HG03139 (cell line): ENCODE measurements around the gene CARD19.

Experiments used
- ATAC-seq: cut with Tn5 transposase; IDR thresholded peaks from one replicate; pipeline ENCODE4 v1.9.1; 2021; ENCODE audit not compliant: unreplicated experiment

Gene CARD19

GRCh38 chr9:93061791-93062763 lies 33.9 kb upstream of the CARD19 start:
- no peak for ATAC-seq

DNA sequence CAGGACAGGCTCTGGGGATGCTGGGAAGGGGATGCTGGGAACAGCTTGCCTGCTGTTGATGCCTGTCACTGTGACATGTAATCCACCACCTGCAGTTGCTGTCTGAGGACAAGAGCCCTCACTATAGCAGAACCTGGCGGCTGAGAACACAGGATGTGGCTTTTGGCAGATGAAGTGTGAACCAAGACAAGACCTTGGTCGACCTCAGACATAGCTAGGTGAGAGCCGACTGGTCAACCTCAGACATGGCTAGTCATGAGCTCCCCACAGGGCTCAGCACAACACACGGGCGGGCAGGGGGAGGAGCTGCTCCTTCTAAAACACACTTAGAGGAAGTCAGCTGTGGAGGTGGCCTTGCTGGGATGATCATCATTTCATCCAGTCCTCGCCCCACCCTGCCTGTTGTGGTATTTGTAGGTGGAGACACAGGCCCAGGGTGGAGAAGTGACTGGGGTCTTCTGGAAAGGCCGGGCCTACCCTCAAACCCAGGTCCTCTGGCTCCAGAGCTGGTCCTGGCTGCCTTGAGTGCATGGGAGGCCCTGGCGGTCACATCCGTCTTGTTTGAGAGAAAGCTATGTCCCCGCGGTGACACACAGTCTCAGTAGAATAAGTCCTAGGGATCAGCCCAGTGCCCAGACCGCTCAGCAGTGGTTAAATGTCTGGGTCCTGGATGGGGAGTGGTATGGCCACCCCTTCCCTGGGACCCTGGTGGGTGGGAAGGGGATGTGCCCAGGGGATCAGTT lies 31.5 kb upstream of the CARD19 start:
- peak; percentile 87 for ATAC-seq

- ATAC-seq = no peak
These were observed 30.8 kb upstream of the CARD19 start for GRCh38 chr9:93065135-93065720.

DNA sequence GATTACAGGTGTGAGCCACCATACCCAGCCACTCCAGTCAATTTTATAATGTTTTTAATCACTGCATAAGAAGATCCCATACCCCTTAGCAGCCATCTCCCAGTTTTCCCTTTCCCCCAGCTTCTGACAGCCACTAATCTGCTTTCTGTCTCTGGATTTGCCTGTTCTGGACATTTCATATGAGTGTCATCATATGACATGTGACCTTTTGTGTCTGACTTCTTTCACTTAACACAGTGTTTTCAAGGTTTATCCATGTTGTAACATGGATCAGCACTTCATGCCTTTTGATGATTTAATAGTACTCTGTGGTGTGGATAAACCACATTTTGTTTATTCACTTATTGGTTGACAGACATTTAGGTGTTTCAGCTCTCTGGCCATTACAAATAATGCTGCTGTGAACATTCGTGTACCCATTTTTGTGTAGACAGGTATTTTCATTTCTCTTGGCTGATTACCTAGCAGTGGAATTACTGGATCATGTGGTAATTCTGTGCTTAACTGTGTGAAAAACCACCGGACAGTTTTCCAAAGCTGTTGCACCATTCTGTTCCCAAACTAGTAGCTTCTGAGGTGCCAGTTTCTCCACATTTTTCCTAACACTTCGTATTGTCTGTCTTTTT lies 28.9 kb upstream of the CARD19 start:
- ATAC-seq = no peak

DNA sequence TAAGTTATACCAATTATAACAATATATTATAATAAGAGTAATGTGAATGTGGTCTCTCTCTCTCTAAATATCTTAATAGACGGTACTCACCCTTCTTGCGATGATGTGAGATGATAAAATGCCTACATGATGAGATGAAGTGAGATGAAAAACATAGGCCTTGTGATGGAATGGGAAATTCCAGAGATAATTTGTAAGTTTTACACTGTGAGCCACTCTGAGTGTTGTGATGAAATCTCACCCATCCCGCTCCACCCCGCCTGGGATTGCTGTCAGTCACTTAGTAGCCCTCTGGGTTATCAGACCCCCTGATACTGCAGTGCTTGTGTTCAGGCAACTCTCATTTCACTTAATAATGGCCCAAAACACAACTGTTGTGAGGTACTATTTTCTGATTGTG lies 27.1 kb upstream of the CARD19 start:
- ATAC-seq = no peak

DNA sequence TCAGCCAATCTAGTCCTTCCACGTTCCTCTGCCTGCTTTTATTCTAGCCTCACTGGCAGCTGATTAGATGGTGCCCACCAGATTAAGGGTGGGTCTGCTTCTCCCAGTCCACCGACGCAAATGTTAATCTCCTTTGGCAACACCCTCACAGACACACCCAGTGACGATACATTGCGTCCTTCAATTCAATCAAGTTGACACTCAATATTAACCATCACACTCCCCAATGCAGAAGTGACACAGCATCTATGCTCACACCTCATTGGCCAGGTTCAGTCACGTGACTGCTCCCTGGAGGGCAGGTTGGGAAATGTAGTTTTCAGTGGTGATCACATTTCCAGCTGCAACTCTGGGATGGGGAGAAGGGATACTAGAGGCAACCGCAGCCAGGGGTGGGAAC lies 24.6 kb upstream of the CARD19 start:
- ATAC-seq = no peak

DNA sequence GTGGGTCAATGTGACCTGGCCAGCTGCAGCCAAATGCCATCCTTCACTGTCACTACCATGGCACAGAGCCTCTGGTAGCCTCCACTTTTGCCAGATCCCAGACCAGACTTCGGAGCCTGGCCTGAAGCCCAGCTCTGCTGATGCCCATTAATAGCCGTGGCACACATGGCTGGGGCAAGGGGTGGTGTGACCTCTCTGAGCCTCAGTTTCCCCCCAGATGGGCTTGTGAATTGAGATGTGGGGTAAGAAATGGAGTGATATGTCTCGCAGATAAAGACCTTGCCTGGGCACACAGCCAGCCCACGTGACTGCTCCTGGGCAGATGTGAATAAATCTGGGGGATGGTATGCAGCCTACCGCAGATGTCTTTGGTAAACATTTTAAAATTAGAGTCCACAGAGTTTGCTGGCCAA lies 23.6 kb upstream of the CARD19 start:
- ATAC-seq = no peak

- ATAC-seq = no peak
These were observed 19.8 kb upstream of the CARD19 start for GRCh38 chr9:93076101-93076791.

DNA sequence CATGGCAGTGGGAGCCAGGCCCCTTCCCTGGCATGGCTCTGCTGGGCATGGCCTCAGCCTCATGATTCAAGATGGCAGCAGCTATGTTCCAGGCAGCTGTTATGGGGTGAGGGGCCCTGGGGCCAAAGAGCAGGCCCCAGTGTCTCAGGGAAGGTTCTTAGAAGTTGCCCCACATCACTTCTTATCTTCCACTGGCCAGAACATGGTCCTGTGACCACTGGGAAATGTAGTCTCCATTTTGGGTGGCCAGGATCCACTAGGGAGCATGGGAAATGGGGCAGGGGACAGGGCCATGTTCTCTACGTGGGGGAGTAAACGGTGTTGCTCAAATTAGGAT lies 19.3 kb upstream of the CARD19 start:
- ATAC-seq = no peak

- no peak for ATAC-seq
These were observed 18.6 kb upstream of the CARD19 start for GRCh38 chr9:93077367-93077766.

DNA sequence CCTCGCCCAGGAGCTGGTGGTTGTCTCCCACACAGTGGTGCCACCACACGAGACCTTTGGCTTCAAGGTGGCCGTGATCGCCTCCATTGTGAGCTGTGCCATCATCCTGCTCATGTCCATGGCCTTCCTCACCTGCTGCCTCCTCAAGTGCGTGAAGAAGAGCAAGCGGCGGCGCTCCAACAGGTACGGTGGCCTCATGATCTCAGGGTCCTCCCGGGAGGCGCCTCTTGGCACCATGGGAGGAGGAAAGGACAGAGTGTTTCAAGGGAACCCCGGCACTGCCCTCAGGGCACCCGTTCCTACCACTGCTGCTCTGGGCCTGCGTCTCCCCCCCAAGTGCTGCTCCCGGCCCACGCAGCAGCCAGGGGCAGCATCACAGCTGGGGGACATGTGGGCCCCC lies 18.2 kb upstream of the CARD19 start:
- no peak for ATAC-seq

GRCh38 chr9:93079371-93079770 lies 16.6 kb upstream of the CARD19 start:
- ATAC-seq = no peak

- ATAC-seq = no peak
These were observed 15.6 kb upstream of the CARD19 start for GRCh38 chr9:93080406-93080805.

DNA sequence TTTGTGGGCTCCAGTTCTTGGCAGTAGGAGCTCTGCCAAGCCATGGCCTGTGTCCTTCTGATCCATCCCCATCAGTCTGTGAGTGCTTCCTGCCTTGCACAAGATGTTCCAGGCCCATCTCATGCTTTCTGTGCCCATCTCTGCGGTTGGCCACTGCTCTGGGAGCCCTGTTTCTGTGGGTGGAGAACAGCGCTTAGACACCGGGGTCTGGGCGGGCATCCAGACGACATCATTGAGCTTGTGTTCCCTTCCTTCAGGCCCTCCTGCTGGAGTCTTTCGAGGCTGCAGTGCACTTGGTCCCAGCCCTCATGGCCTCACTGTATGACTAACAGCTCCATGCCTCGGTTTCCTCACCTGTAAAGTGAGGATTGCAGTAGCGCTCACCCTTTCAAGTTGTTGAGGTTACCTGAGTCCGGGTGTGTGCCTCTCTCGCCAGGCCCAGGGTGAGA lies 14.9 kb upstream of the CARD19 start:
- no peak for ATAC-seq

- no peak for ATAC-seq
These were observed 14.1 kb upstream of the CARD19 start for GRCh38 chr9:93081931-93082330.

GRCh38 chr9:93082841-93083411 lies 13.1 kb upstream of the CARD19 start:
- no peak for ATAC-seq

DNA sequence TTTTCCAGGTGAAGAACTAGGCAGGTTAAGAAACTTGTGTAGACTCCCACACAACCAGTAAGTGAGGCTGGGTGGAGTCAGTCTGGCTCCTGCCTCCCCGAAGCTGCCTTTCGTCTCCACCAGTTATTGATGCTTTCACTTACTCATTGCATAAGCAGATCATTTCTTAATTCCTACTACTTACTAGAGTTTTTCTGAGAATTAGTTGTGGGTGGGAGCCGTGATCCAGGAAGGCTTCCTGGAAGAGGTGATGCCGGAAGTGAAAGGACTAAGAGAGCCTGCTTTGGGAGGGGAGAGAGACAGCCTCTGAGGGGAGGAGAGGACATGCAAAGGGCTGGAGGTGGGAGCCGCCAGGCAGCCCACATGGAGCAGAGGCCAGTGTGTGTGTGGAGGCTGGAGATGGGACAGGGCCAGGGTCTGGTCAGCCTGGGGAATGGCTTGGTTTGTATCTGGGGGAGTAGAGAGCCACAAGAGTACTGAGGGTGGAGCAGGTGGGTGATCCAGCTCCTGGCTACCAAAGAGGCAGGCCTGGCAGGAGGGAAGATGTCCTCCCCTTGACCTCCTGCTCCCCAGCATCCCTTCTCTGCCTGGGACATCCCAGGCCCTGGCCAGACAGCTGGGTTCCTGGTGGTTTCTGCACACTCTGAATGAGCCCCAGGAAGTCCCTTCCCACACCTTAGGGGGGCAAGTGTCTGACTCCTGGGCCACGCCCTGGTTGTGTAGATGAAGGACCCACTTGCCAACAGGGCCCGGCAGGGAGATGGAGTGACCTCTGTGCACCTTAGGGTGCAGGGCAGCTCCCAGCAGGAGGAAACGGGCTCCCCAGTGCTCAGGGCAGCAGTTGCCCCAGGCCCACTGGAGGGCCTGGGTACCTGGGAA lies 12.2 kb upstream of the CARD19 start:
- no peak for ATAC-seq

DNA sequence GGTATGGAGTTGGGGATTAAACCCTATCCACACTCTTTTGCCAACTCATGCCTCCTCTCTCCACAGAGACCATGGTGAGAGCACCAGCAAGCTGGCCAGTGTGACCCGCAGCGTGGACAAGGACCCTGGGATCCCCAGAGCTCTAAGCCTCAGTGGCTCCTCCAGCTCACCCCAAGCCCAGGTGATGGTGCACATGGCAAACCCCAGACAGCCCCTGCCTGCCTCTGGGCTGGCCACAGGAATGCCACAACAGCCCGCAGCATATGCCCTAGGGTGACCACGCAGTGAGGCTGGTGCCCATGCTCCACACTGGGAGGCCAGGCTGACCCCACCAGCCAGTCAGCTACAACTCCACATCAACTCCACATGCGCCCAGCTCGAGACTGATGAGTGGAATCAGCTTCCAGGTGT lies 11.5 kb upstream of the CARD19 start:
- ATAC-seq = no peak

GRCh38 chr9:93085676-93086075 lies 10.3 kb upstream of the CARD19 start:
- no peak for ATAC-seq
